Measurements from ENCODE around the gene SERPINA4. TPM values are rescaled to one million over a fixed set of nuclear protein-coding genes. Genes with fewer than 3 reads are reported as not detected.

SERPINA4 gene
- total and polyA plus RNA-seq, 2 of the 8 experiments (the other 6 are each of a cell fraction or from before 2014, with no cell fraction given), result not detected

GRCh38 chr14:94517641-94518257 is 43.5 kb upstream of the SERPINA4 start (continued):
- TF ChIP-seq CHD7 (IDR thresholded peaks at IDR 0.05; ENCODE audit: insufficient replicate concordance, low read length) (no peak), JUN (IDR thresholded peaks at IDR 0.05; ENCODE audit: low read depth, low read length) (no peak), HDAC2 (IDR thresholded peaks at IDR 0.05; ENCODE audit: borderline replicate concordance in 1 of 2, low read depth in 2 of 2, low read length in 2 of 2) (no peak), GTF2F1 (IDR thresholded peaks at IDR 0.05; ENCODE audit: borderline replicate concordance, low read depth, low read length) (no peak), POU5F1 (IDR thresholded peaks at IDR 0.05; ENCODE audit: low read depth, low read length) (no peak), KDM5A (IDR thresholded peaks at IDR 0.05; ENCODE audit: low read length) (no peak), PHF8 (conservative IDR thresholded peaks at IDR 0.05; ENCODE audit: low read depth, low read length) (no peak), HDAC6 (IDR thresholded peaks at IDR 0.05; ENCODE audit: low read depth, low read length) (no peak), CHD2 (IDR thresholded peaks at IDR 0.05; ENCODE audit: low read length) (no peak), USF2 (IDR thresholded peaks at IDR 0.05; ENCODE audit: low read length) (no peak)

Measured in H1 (cell line).